Stimulated activated CD4-positive, alpha-beta T cell treated with anti-CD3 and anti-CD28 coated beads, Interleukin-12 subunit alpha, Interleukin-12 subunit beta, amount 100 ng/mL, for 24 hours (primary cell): ENCODE results near the gene REPIN1.

ENCODE experiments used
- DNase-seq, 2 experiments: peaks; one replicate each; pipeline ENCODE4 v3.0.0-alpha.2; 2020; ENCODE audit warnings: low read depth in 2 of 2

Gene REPIN1

GRCh38 chr7:150406567-150407421, 38.2 kb downstream of the REPIN1 start:
- no peak for DNase-seq

GRCh38 chr7:150407588-150408392, 39.2 kb downstream of the REPIN1 start:
- no peak for DNase-seq

- DNase-seq = no peak
Measured at GRCh38 chr7:150408393-150409299, 40.0 kb downstream of the REPIN1 start.

GRCh38 chr7:150409300-150410030, 40.8 kb downstream of the REPIN1 start:
- no peak for DNase-seq

- no peak for DNase-seq
Measured at GRCh38 chr7:150410131-150410530, 41.5 kb downstream of the REPIN1 start.

GRCh38 chr7:150410680-150411346, 42.2 kb downstream of the REPIN1 start:
- no peak for DNase-seq

- no peak for DNase-seq
Measured at GRCh38 chr7:150411606-150412005, 43.0 kb downstream of the REPIN1 start.

GRCh38 chr7:150412016-150412415, 43.4 kb downstream of the REPIN1 start:
- no peak for DNase-seq

GRCh38 chr7:150412518-150413488, 44.2 kb downstream of the REPIN1 start:
- no peak for DNase-seq

GRCh38 chr7:150413640-150414081, 45.0 kb downstream of the REPIN1 start:
- DNase-seq = no peak

- no peak for DNase-seq
Measured at GRCh38 chr7:150415161-150416153, 46.8 kb downstream of the REPIN1 start.

- DNase-seq = no peak
Measured at GRCh38 chr7:150417239-150417638, 48.6 kb downstream of the REPIN1 start.

GRCh38 chr7:150417863-150418262, 49.2 kb downstream of the REPIN1 start:
- no peak for DNase-seq

GRCh38 chr7:150420242-150420641, 51.6 kb downstream of the REPIN1 start:
- no peak for DNase-seq

- DNase-seq = peak; percentile 73 to 85
Measured at GRCh38 chr7:150420987-150421674, 52.5 kb downstream of the REPIN1 start.

GRCh38 chr7:150421831-150422230, 53.2 kb downstream of the REPIN1 start:
- no peak for DNase-seq
